K562 (cell line): ENCODE results near the gene SURF4. TPM values are rescaled to one million over a fixed set of nuclear protein-coding genes. Genes with fewer than 3 reads are reported as not detected.

ENCODE experiments used
- ERF ChIP-seq: fragments of 450-650 bp; formaldehyde crosslinking; IDR thresholded peaks from 2 replicates; pipeline ENCODE4 v1.4.0; 2020; ENCODE audit warnings: mild to moderate bottlenecking, mixed read lengths
- FOXK1 ChIP-seq: sonication (generic); formaldehyde crosslinking; IDR thresholded peaks from 2 replicates; pipeline ENCODE4 v1.8.0; 2022; ENCODE audit warnings: missing genetic modification reagents, mild to moderate bottlenecking, borderline replicate concordance
- HDAC3 ChIP-seq: fragments of 450-650 bp; IDR thresholded peaks from 2 replicates; pipeline ENCODE4 v1.6.1; 2018; ENCODE audit warnings: borderline replicate concordance, mild to moderate bottlenecking, moderate library complexity; ENCODE audit not compliant: partially characterized antibody
- HDAC6 ChIP-seq: IDR thresholded peaks from 2 replicates; pipeline ENCODE4 v1.6.1; 2012; ENCODE audit warnings: low read depth, mild to moderate bottlenecking, control low read depth, inconsistent platforms, low read length, moderate library complexity
- IFI16 ChIP-seq: fragments of 250-450 bp; sonication (Bioruptor Pico); IDR thresholded peaks from 2 replicates; pipeline ENCODE4 v2.1.2; 2022; ENCODE audit warnings: mild to moderate bottlenecking, inconsistent platforms
- LARP7 ChIP-seq: fragments of 450-650 bp; IDR thresholded peaks from 2 replicates; pipeline ENCODE4 v1.6.1; 2016
- MEF2D ChIP-seq: conservative IDR thresholded peaks from 2 replicates; pipeline ENCODE4 v1.6.1; 2016; ENCODE audit warnings: low read depth, missing genetic modification characterization, missing compliant biosample characterization
- NELFE ChIP-seq: IDR thresholded peaks from 2 replicates; pipeline ENCODE4 v1.6.1; 2011; ENCODE audit warnings: mild to moderate bottlenecking; ENCODE audit not compliant: insufficient read depth, insufficient read length
- SMARCC2 ChIP-seq: fragments of 450-650 bp; IDR thresholded peaks from 2 replicates; pipeline ENCODE4 v1.6.1; 2017; ENCODE audit warnings: antibody characterized with exemption, moderate library complexity, mild to moderate bottlenecking, low read depth
- TBL1XR1 ChIP-seq, 2 experiments: IDR thresholded peaks; 2 replicates each; pipeline ENCODE4 v1.6.1; 2012; ENCODE audit warnings: improper control_type of control experiment in 2 of 2, low read length in 2 of 2, mild to moderate bottlenecking in 1 of 2
- TOE1 ChIP-seq, 2 experiments: fragments of 450-650 bp in 1 of 2; sonication (generic) in 1 of 2; formaldehyde crosslinking in 1 of 2; IDR thresholded peaks; 2 replicates each; pipeline versions ENCODE4 v1.7.1 to v1.8.0; 2016 to 2022; ENCODE audit warnings: borderline replicate concordance in 2 of 2, mild to moderate bottlenecking in 2 of 2, antibody characterized with exemption in 1 of 2, inconsistent platforms in 1 of 2, low read depth in 1 of 2, missing genetic modification reagents in 1 of 2, moderate library complexity in 1 of 2
- TRIM24 ChIP-seq, 2 experiments: fragments of 450-650 bp; IDR thresholded peaks; 2 replicates each; pipeline ENCODE4 v1.6.1; 2016
- ZNF239 ChIP-seq: fragments of 250-450 bp; sonication (Bioruptor Pico); IDR thresholded peaks from 2 replicates; pipeline ENCODE4 v1.4.0; 2020; ENCODE audit warnings: mild to moderate bottlenecking
- polyA plus RNA-seq, 8 experiments: library from polyadenylated mRNA; depleted of rRNA in 4 of 8; stranded (reverse) in 5 of 8; unstranded in 3 of 8; fragments of >200 nt; fragmentation: Nextera tagmentation in 2 of 8; fragmentation: Illumina TruSeq in 1 of 8; extraction: Ambion mirVana in 2 of 8; extraction: Trizol in 1 of 8; gene quantifications; 2 replicates each; pipeline versions ENCODE4 v1.2.1 to v1.2.3, GENCODE V29; 2011 to 2014; ENCODE audit warnings: inconsistent platforms in 1 of 8, missing spikeins in 1 of 8
- total RNA-seq, 7 experiments: library from RNA; depleted of rRNA in 6 of 7; stranded (reverse); fragments of >200 nt in 6 of 7; fragmentation: Illumina TruSeq in 2 of 7; extraction: Trizol in 2 of 7; gene quantifications; 2 replicates each; pipeline versions ENCODE4 v1.2.1 to v1.2.3, GENCODE V29; 2011 to 2021; ENCODE audit warnings: low replicate concordance in 1 of 7
- TF ChIP-seq, protein P1 (sequence below): fragments of 450-650 bp; IDR thresholded peaks from 2 replicates; pipeline ENCODE4 v1.6.1; 2016; ENCODE audit warnings: mild to moderate bottlenecking, moderate library complexity
- TF ChIP-seq, protein P2 (sequence below): fragments of 250-450 bp; sonication (Bioruptor Pico); IDR thresholded peaks from 2 replicates; pipeline ENCODE4 v1.8.0; 2021; ENCODE audit warnings: mild to moderate bottlenecking, moderate library complexity

The SURF4 gene
- total and polyA plus RNA-seq, 9 of the 15 experiments (the other 6 are each of a cell fraction or from before 2014, with no cell fraction given) = 8.4 to 176 (median 130) TPM

DNA sequence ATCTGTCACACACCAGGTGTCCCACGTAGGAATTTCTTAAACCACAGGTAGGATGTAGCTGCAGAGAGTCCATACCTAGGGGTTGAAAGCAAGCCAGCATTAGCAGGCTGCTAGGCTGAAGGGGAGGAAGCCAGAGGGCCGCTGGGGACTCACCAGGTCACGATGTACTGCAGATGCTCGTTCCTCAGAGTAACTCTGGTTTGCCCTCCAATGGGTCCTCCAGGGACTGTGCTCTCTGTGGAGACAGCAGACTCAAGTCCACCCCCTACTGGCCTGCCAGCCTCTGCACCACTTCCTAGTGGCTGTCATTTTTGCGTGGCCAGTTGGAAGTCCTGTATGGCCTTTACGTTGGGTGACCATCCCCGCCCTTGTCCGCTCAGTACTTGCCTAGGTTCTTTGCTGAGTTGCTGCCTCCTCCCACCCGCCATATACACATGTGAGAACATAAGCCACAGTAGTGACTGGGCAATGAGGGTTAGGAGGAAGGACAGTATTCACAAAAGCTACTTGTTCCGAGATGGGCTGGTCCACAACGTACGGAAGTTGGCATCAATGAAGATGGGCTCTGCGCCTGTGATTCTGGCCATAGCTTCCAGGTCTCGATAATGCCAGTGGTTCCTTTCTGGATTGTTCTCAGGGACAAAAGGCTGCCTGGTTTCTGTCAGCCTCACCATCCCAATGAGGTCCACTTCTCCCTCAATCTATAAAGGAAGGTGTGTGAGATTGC lies 23.8 kb downstream of the SURF4 start (continued):
- TF ChIP-seq NELFE (no peak), TBL1XR1 (IDR thresholded peaks at IDR 0.05; ENCODE audit: low read length in 2 of 2) (no peak), TOE1 (IDR thresholded peaks at IDR 0.05; ENCODE audit: borderline replicate concordance) (no peak; the same call in 1 of the 2 replicates), TOE1 (CRISPR knock-in tag; IDR thresholded peaks at IDR 0.05; ENCODE audit: borderline replicate concordance, low read depth) (no peak), HDAC6 (no peak), ZNF239 (CRISPR knock-in tag) (no peak), FOXK1 (CRISPR knock-in tag) (peak; percentile 76), SMARCC2 (no peak), ERF (CRISPR knock-in tag) (peak; percentile 18; the same call in 1 of the 2 replicates), MEF2D (tag) (no peak), HDAC3 (no peak), IFI16 (CRISPR knock-in tag) (no peak), TRIM24 (IDR thresholded peaks at IDR 0.05) (0 out of 4 replicates have a peak, but pooled peaks of 1 of the 2 experiments have one; percentile 10), LARP7 (0 out of 2 replicates have a peak, but pooled peaks have one; percentile 44)
- TF ChIP-seq, protein P1, sequence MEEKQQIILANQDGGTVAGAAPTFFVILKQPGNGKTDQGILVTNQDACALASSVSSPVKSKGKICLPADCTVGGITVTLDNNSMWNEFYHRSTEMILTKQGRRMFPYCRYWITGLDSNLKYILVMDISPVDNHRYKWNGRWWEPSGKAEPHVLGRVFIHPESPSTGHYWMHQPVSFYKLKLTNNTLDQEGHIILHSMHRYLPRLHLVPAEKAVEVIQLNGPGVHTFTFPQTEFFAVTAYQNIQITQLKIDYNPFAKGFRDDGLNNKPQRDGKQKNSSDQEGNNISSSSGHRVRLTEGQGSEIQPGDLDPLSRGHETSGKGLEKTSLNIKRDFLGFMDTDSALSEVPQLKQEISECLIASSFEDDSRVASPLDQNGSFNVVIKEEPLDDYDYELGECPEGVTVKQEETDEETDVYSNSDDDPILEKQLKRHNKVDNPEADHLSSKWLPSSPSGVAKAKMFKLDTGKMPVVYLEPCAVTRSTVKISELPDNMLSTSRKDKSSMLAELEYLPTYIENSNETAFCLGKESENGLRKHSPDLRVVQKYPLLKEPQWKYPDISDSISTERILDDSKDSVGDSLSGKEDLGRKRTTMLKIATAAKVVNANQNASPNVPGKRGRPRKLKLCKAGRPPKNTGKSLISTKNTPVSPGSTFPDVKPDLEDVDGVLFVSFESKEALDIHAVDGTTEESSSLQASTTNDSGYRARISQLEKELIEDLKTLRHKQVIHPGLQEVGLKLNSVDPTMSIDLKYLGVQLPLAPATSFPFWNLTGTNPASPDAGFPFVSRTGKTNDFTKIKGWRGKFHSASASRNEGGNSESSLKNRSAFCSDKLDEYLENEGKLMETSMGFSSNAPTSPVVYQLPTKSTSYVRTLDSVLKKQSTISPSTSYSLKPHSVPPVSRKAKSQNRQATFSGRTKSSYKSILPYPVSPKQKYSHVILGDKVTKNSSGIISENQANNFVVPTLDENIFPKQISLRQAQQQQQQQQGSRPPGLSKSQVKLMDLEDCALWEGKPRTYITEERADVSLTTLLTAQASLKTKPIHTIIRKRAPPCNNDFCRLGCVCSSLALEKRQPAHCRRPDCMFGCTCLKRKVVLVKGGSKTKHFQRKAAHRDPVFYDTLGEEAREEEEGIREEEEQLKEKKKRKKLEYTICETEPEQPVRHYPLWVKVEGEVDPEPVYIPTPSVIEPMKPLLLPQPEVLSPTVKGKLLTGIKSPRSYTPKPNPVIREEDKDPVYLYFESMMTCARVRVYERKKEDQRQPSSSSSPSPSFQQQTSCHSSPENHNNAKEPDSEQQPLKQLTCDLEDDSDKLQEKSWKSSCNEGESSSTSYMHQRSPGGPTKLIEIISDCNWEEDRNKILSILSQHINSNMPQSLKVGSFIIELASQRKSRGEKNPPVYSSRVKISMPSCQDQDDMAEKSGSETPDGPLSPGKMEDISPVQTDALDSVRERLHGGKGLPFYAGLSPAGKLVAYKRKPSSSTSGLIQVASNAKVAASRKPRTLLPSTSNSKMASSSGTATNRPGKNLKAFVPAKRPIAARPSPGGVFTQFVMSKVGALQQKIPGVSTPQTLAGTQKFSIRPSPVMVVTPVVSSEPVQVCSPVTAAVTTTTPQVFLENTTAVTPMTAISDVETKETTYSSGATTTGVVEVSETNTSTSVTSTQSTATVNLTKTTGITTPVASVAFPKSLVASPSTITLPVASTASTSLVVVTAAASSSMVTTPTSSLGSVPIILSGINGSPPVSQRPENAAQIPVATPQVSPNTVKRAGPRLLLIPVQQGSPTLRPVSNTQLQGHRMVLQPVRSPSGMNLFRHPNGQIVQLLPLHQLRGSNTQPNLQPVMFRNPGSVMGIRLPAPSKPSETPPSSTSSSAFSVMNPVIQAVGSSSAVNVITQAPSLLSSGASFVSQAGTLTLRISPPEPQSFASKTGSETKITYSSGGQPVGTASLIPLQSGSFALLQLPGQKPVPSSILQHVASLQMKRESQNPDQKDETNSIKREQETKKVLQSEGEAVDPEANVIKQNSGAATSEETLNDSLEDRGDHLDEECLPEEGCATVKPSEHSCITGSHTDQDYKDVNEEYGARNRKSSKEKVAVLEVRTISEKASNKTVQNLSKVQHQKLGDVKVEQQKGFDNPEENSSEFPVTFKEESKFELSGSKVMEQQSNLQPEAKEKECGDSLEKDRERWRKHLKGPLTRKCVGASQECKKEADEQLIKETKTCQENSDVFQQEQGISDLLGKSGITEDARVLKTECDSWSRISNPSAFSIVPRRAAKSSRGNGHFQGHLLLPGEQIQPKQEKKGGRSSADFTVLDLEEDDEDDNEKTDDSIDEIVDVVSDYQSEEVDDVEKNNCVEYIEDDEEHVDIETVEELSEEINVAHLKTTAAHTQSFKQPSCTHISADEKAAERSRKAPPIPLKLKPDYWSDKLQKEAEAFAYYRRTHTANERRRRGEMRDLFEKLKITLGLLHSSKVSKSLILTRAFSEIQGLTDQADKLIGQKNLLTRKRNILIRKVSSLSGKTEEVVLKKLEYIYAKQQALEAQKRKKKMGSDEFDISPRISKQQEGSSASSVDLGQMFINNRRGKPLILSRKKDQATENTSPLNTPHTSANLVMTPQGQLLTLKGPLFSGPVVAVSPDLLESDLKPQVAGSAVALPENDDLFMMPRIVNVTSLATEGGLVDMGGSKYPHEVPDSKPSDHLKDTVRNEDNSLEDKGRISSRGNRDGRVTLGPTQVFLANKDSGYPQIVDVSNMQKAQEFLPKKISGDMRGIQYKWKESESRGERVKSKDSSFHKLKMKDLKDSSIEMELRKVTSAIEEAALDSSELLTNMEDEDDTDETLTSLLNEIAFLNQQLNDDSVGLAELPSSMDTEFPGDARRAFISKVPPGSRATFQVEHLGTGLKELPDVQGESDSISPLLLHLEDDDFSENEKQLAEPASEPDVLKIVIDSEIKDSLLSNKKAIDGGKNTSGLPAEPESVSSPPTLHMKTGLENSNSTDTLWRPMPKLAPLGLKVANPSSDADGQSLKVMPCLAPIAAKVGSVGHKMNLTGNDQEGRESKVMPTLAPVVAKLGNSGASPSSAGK = no peak
- TF ChIP-seq, protein P2, sequence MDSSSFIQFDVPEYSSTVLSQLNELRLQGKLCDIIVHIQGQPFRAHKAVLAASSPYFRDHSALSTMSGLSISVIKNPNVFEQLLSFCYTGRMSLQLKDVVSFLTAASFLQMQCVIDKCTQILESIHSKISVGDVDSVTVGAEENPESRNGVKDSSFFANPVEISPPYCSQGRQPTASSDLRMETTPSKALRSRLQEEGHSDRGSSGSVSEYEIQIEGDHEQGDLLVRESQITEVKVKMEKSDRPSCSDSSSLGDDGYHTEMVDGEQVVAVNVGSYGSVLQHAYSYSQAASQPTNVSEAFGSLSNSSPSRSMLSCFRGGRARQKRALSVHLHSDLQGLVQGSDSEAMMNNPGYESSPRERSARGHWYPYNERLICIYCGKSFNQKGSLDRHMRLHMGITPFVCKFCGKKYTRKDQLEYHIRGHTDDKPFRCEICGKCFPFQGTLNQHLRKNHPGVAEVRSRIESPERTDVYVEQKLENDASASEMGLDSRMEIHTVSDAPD = no peak
